Measurements from ENCODE around the gene ENHO. TPM values are rescaled to one million over a fixed set of nuclear protein-coding genes. Genes with fewer than 3 reads are reported as not detected.
A peak's percentile ranks its signal among the peaks of the same experiment; 100 is the strongest.

The ENHO gene
- not detected in 2 replicates for total RNA-seq (2013; cell fraction: nucleolus; rRNA removed)
- total RNA-seq (2014; rRNA removed) (not detected in 2 replicates), total RNA-seq (2014; rRNA removed; fragmentation: Illumina TruSeq; extraction: Trizol) (not detected in 2 replicates), total RNA-seq (2021) (not detected in 2 replicates), polyA plus RNA-seq (2011; rRNA removed) (not detected in 2 replicates), polyA plus RNA-seq (2014; fragmentation: Illumina TruSeq; extraction: Trizol) (not detected in 2 replicates), polyA plus RNA-seq (2014; fragmentation: Nextera tagmentation; extraction: Ambion mirVana) (not detected), polyA plus RNA-seq (2014; rRNA removed) (not detected in 2 replicates), polyA plus RNA-seq (2016; fragmentation: Nextera tagmentation; extraction: Ambion mirVana) (not detected), polyA minus RNA-seq (2011; rRNA and poly(A)+ RNA removed) (not detected in 2 replicates), Bru-seq, nascent RNA (not detected), BruChase-seq, experiment 1, labeled RNA remaining after a 6-hour chase (not detected), BruChase-seq, experiment 2, labeled RNA remaining after a 2-hour chase (not detected)
- polyA plus RNA-seq (2011; ENCODE audit: low read depth) = not detected
- not detected in 2 replicates for polyA plus RNA-seq (2011; cell fraction: cytosol; rRNA removed)
- polyA plus RNA-seq (2011; cell fraction: nucleus; rRNA removed) = not detected in 2 replicates
- polyA plus RNA-seq (2012) = not detected in 2 replicates
- not detected in 2 replicates for polyA minus RNA-seq (2011; cell fraction: cytosol; rRNA and poly(A)+ RNA removed)
- not detected in 2 replicates for polyA minus RNA-seq (2011; cell fraction: nucleus; rRNA and poly(A)+ RNA removed)
- long read RNA-seq, experiment 1 = 0 reads
- long read RNA-seq, experiment 2 = 0 reads

- Histone ChIP-seq H3K4me3 (no peak within 1 kb of the TSS), H3K4me1 (ENCODE audit: control insufficient read depth, insufficient read depth, low read length) (no peaks in the 10 kb centered on the region), H2AFZ (ENCODE audit: control insufficient read depth, low read depth, low read length) (no peak within 1 kb of the TSS), H3K4me2 (ENCODE audit: control insufficient read depth, insufficient read depth) (peak within 1 kb of the TSS; percentile 59), H3K36me3 (ENCODE audit: control insufficient read depth in 2 of 2, insufficient read depth in 2 of 2, low read length in 1 of 2) (no peaks in the 10 kb centered on the region), H3K9me3 (replicated peaks; ENCODE audit: control insufficient read depth, insufficient read depth, low read length) (no peaks in the 10 kb centered on the region), H4K20me1 (ENCODE audit: control insufficient read depth, insufficient read depth) (peaks cover 4% of the 10 kb centered on the region), H3K79me2 (ENCODE audit: control insufficient read depth, insufficient read depth, low read length) (no peaks in the 10 kb centered on the region), H3K9ac (ENCODE audit: control insufficient read depth, insufficient read depth, low read length) (no peak within 1 kb of the TSS), H3K27me3 (replicated peaks in 1 of 2; ENCODE audit: control insufficient read depth in 2 of 2, insufficient read depth in 2 of 2, low read length in 1 of 2) (peaks cover 9 to 11% of the 10 kb centered on the region in 2 experiments; a peak in 3 of 4 replicates), H3K27ac (ENCODE audit: control insufficient read depth, insufficient read depth) (no peak within 1 kb of the TSS)
- POLR2A ChIA-PET = no interaction called here
- ATAC-seq = peak; percentile 93
- no peak for FAIRE-seq
- intact Hi-C loops (cut with micrococcal nuclease; ENCODE audit: unreplicated experiment) (no loop called here), in situ Hi-C loops (cut with MboI) (no loop called here)
- no TSS peak for BruUV-seq (replicated peaks)
- RAD21 ChIA-PET (ENCODE audit: unreplicated experiment) = no interaction called here
- SMC1A ChIA-PET (ENCODE audit: uncharacterized antibody, unreplicated experiment) = no interaction called here
- DNase-seq (ENCODE audit: low read depth, low spot score) = no peak
- 5% methylated on average over 60 of the region's 63 CpGs for WGBS (ENCODE audit: insufficient coverage, insufficient replicate concordance, low lambda C conversion rate, missing lambda C conversion rate)
- CTCF ChIA-PET = interaction anchor here (1.1 kb wide), 2 partner anchors 114 to 119 kb away, joined by 3 to 4 read pairs; no protein-coding TSS in a partner anchor
- TF ChIP-seq SMAD1 (IDR thresholded peaks at IDR 0.05; ENCODE audit: low read depth, partially characterized antibody) = no peak
- TF ChIP-seq YBX1 (IDR thresholded peaks at IDR 0.05) = no peak
- TF ChIP-seq SPI1 (IDR thresholded peaks at IDR 0.05; ENCODE audit: borderline replicate concordance, insufficient read depth, low read depth, low read length) = no peak
- no peak for TF ChIP-seq TARDBP (IDR thresholded peaks at IDR 0.05; ENCODE audit: borderline replicate concordance)
- no peak for TF ChIP-seq ZNF274 (IDR thresholded peaks at IDR 0.05; ENCODE audit: insufficient read depth, insufficient read length)
- no peak for TF ChIP-seq MYB (IDR thresholded peaks at IDR 0.05; ENCODE audit: borderline replicate concordance, low read depth, low read length)
- TF ChIP-seq ZNF217 (IDR thresholded peaks at IDR 0.05) = peak; percentile 97
- no peak for TF ChIP-seq PKNOX1 (IDR thresholded peaks at IDR 0.05)
- TF ChIP-seq NR2C1 (IDR thresholded peaks at IDR 0.05) = no peak
- TF ChIP-seq PRDM15 (CRISPR knock-in tag; IDR thresholded peaks at IDR 0.05) = no peak
- TF ChIP-seq ZBTB40 (IDR thresholded peaks at IDR 0.05; ENCODE audit: borderline replicate concordance) = no peak
Observed at GRCh38 chr9:34522971-34523797, at the start of gene ENHO. ENHO (minus strand) TSS chr9:34522990; CDS start chr9:34521695, 1,295 bp downstream.

Measured in GM12878 (cell line).